ENCODE results near the gene CEP43.

The CEP43 gene

DNA sequence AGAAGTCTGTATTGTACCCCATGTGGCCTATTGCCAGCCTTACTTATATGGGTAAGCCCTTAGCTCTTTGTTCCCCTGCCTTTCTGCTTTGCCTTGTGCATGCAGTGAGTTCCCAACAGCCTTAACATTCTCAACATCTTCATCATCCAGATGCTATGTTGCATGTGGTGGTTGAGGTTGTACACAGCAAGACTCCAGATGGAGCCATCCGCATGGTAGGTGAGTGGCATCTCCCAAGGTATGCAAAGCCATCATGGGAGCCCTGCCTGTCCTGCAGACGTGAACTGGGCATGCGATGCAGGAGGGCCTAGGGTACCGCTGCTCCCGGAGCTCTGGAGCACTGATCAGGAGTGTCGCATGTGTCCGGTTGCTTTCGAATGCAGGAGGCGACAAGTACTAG, 16.1 kb downstream of the CEP43 start:
- DNase-seq = no peak

DNA sequence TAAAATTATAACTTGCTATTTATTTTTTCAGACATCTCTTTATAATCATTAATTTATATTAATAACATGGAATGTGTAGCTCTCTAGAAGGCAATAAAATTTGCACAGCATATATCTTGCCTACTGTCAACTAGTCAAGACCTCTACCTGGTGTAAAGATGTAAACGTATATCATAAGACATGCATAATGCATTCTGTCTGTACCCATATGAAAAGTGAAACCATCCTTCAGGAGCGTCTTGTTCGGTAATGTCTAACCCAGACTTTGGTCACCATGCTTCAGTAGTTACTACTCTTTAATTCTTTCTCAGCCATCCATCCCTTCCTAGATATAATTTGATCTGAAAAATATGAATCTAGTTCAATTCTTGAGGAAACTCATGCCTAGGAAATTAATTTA, 21.0 kb downstream of the CEP43 start:
- no peak for DNase-seq

DNA sequence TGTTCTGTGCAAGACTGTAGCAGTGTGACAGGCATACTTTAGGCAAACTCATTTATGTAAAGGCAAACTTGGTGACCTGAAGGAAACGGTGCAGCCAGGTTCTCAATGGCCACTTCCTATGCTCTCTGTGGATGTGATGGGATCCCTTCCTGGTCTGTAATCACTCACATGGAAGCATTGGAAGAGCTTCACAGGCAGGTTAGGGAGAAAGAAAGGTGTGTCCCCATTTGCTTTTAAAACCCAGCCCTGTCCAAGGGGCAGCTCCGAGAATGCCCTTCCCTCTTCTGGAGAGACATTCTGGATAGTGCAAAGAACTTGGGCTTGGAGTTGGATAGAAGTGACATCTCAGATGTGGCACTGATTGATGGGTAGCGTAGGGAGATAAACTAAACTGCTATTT, 28.1 kb downstream of the CEP43 start:
- no peak for DNase-seq

DNA sequence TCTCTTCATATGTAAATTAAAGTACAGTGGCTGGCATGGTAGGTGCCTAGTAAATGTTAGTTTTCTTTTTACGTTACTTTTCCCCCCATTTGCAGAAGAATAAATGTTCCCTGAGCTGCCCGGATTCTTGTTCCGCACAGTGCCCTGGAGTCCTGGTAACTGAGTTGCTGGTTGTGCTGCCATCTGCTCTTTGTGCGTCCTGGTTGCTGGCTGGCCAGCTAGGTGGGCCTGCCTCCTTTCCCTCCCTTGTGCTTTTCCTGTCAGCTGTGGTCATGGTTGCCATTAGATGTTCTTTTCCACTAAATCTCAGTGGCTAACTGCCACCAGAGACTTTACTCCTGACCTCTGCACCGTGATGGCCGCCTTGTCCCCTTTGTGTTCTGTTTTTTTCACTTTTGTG, 28.6 kb downstream of the CEP43 start:
- no peak for DNase-seq

DNA sequence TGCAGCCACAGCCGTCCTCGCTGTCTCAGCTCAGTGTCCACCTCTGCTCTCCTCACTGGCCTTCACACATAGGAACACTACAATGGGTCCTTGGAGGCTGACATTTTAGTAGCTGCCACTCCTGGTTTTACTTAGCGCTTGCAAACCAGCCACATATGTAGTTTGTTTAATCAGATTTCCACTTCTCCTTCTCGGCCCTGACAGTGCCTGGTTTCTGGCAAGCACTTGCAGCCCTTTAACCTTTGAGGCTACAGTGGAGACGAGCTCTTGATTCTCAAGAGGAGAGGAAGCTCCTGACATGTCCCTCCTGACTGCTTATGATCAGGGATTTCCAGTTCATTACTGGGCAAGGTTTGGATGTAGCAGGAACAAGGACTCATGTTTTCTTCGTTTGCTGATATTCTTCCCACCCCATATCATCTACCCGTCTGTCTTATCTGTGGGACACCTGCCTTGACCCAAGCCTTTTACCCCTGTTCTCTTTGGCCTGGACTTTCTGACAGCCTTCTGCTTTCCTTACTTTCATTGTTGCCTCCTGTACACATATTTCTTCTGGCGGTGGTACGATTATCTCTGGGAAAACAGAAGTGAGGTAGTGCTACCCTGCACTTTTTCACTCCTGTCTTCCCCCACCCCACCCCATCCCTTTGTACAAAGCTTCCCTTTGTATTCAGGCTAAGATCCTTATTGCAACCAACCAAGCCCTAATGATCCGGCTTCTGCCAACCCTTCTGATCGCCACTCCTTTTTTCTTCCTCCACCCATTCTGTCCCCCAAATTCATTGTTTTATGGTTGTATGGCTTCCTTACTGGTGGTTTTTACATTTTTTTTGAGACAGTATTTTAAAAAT, 31.2 kb downstream of the CEP43 start:
- no peak for DNase-seq

DNA sequence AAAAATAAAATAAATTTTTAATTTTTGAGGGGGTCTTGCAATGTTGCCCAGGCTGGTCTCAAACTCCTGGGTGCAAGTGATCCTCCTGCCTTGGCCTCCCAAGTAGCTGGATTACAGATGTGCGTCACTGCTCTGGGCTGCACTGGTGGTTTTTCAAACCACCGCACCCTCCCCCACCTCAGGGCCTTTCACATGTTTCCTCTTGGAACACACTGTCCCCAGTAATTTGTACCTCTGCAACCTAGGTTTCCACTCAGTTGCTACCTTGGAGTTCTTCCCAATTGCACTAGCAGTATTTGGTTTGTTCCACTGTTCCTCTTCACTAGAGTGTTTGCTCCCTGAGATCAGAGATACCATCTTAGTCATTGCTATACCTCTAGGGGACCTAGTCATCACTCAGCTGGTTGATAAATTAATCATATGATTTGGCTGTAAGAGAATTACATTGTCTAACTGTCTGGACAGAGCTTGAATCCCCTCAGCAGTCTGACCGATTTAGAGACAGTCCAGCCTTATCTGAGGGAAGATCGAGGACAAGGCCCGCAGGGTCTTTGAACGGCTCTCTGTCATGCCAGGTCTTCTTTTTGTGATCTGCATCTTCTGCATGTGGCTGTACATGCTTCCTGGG, 32.0 kb downstream of the CEP43 start:
- no peak for DNase-seq

DNA sequence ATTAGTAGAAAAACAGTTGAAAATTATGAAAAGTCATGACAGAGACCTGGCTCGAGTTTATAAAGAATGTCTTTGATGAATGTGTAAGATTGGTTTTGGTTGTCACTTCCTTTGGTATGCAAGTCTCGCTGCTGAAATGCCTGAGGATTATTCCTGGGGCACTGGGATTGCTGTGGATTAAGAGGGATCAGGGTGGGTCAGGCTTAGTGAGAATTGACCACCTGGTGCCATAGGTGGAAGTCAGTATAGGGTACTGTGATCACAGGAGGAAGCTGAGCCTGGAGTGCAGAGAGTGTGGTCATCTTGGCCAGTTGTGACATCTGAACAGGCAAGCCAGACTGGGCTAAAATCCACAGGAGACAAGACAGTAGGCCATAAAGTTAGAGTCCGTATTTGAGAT, 34.9 kb downstream of the CEP43 start:
- no peak for DNase-seq

DNA sequence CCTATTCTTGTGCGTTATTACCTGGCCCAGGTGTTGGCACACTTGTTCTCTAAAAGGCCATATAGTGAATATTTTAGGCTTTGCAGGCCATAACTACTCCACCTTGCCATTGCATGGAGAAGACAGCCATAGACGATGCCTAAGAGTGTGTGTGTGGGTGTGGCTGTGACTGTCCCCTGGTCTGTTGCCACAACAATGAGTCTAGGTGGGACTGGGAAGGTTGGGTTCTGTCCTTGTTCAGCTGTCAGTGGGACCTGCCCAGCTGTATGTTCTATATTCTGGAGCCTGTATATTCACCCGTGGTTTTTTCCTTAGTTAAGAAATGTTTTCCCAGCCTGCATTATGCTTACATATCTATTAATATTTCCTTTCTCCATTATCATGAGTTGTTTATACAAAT, 38.6 kb downstream of the CEP43 start:
- no peak for DNase-seq

DNA sequence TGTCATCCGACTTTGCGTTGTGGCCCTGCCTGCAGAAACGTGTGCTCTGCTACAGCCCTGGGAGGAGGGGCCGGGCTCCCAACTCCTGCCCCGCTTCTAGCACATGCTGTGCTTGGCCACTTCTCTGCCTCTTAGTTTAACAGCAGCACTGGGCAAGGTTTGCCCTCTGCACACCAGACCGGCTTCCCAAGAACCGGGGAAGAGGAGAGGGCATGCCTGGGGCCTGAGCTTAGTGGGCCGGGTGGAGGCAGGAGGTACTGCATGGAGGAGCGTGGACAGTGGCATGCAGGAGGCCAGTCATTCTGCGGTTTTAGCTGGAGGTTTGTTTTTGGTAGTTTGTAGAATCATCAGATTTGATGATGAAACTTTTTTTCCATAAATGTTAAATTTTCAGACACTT, 45.5 kb downstream of the CEP43 start:
- no peak for DNase-seq

DNA sequence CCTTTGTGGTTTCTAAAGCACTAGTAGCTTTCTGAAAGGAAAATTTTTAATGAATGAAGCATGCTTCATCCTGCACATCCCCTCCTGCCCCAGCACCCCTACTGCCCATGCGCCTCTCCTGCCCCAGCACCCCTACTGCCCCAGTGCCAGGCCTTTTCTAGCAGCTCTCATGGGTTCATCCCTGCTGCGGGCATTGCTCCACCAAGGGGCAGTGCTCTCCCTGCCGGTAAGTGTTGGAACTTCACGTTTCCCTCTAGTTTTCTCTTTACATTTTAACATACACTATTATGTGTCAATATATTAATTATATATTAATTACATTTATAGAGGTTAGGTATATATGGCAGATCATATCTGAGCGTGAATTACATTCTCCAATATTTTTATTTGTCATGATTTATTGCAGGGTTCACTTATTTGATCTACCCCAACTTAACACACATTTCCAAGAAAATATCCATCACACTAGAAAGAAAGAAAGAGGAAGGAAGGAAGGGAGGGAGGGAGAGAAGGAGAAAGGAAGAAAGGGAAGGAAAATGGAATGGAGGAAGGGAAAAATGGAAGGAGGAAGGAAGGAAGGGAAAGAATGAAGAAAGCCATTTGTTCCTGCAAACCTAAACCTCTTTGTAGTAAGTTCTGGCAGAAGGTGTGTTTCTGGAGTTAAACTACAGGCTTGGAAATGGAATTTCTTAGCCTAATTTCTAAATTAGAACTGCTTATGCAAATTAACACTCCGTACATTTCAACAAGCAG, 46.8 kb downstream of the CEP43 start:
- DNase-seq = no peak

DNA sequence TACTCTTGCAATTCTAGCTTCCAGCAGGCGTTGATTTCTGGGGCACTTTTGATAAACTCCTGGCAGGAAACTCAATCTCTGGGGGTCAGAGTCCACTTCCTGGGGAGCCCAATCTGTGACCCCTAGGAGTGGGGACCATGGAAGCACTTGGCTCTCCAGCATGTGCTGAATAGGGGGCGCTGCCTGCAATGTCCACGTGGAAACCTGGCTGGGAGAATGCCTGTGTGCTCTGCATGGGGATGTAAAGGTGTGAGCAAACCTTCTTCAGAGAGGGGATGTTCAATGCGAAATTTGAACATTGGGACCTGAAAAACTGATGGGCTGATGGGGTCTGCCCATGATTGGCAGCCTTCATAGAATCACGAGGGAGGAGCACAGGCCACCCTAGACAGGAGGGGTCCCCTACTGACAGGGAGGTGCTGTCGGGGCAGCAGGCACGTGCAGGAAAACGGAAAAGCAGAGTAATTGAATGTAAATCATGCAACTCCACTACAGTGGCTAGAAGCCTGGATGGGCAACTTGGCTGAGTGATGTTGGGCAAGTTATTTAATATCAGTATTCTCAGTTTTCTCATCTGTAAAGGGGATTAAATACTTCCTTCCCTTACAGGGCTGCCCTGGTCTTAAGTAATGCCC, 47.8 kb downstream of the CEP43 start:
- DNase-seq = no peak

DNA sequence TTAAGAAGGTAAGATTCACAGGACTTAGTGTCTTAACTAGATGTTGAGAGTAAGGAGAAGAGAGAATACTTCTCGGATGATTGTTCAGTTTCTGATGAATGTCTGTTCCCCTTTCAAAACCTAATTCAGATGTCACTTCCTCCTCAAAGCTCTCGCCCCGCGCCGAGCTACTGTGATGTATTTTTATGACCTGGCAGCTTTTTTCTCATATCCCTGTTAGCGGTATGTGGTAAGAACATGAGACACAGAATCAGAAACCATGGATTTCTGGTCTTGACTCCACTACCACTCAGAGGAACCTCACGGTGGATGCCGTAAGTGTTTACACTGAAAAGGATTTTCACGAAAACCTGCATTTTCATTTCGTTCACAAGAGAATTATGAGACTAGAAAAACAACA, 48.4 kb downstream of the CEP43 start:
- DNase-seq = peak; percentile 66 to 76

Measured in activated CD4-positive, alpha-beta T cell treated with anti-CD3 and anti-CD28 coated beads, Interleukin-2, amount 50 U/mL, for 48 hours (primary cell).